Epithelial cell of esophagus (primary cell): ENCODE results near the gene LRRC4C.
A peak's percentile ranks its signal among the peaks of the same experiment; 100 is the strongest.

ENCODE experiments used
- DNase-seq: peaks from one replicate; pipeline ENCODE4 v3.0.0; 2010; ENCODE audit warnings: low read depth
- H3K4me3 ChIP-seq: 2 replicates; pipeline ENCODE4 v1.5.1; 2011; ENCODE audit warnings: mild to moderate bottlenecking, low read length, control low read depth
- CTCF ChIP-seq: IDR thresholded peaks from 2 replicates; pipeline ENCODE4 v1.5.1; 2011; ENCODE audit warnings: low read depth, mild to moderate bottlenecking, low read length, control low read depth, inconsistent platforms; ENCODE audit not compliant: insufficient read depth; ENCODE audit errors: missing control alignments

LRRC4C gene

GRCh38 chr11:40732132-40732531 is 727.3 kb downstream of the LRRC4C start:
- TF ChIP-seq CTCF, result no peak
- no peak for DNase-seq
- no peak overlapping the region for H3K4me3 ChIP-seq

GRCh38 chr11:40722179-40722795 is 737.2 kb downstream of the LRRC4C start:
- peak; percentile 64 for TF ChIP-seq CTCF
- H3K4me3 ChIP-seq, result no peak overlapping the region
- peak; percentile 52 for DNase-seq

- TF ChIP-seq CTCF, result no peak
- DNase-seq, result no peak
- no peak overlapping the region for H3K4me3 ChIP-seq
These were observed 742.9 kb downstream of the LRRC4C start for GRCh38 chr11:40716344-40717130.

GRCh38 chr11:40713083-40713482 is 746.4 kb downstream of the LRRC4C start:
- H3K4me3 ChIP-seq, result no peak overlapping the region
- TF ChIP-seq CTCF, result no peak
- DNase-seq, result no peak

GRCh38 chr11:40701027-40701426 is 758.4 kb downstream of the LRRC4C start:
- no peak for DNase-seq
- no peak overlapping the region for H3K4me3 ChIP-seq
- no peak for TF ChIP-seq CTCF

GRCh38 chr11:40689823-40690222 is 769.6 kb downstream of the LRRC4C start:
- no peak overlapping the region for H3K4me3 ChIP-seq
- no peak for TF ChIP-seq CTCF
- no peak for DNase-seq

- no peak for TF ChIP-seq CTCF
- no peak overlapping the region for H3K4me3 ChIP-seq
- DNase-seq, result no peak
These were observed 771.1 kb downstream of the LRRC4C start for GRCh38 chr11:40688369-40688768.
